ENCODE measurements around the gene TRAF5.
"Not testable (repeated sequence)": the region's sequence is repeated elsewhere in the genome, so short reads cannot be mapped to it uniquely, and the experiment has no call there.

The TRAF5 gene

DNA sequence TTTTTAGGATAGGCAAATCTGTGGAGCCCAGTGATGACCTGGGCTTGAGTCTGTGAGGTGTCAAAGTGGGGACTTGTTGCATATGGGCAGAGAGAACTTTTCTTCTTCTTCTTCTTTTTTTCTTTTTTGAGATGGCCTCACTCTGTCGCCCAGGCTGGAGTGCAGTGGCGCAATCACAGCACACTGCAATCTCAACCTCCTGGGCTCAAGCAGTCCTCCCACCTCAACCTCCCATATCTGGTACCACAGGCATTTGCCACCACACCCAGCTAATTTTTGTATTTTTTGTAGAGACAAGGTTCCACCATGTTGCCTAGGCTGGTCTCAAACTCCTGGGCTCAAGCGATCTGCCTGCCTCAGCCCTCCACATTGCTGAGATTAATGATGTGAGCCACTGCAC, 85.0 kb downstream of the TRAF5 start:
- H3K27ac ChIP-seq (ENCODE audit: low read depth, low read length) = no peak overlapping the region
- H3K4me1 ChIP-seq (ENCODE audit: control insufficient read depth in 5 of 5, insufficient read depth in 5 of 5, low read length in 5 of 5) = no peaks in the 10 kb centered on the region
- no peaks in the 10 kb centered on the region for H3K36me3 ChIP-seq (ENCODE audit: control insufficient read depth in 5 of 5, insufficient read depth in 5 of 5, low read length in 5 of 5)
- H3K4me3 ChIP-seq (ENCODE audit: low read depth in 1 of 5, low read length in 5 of 5) = no peak overlapping the region
- peaks cover 0 to 2% (median 0%) of the 10 kb centered on the region in 5 donors for H3K9me3 ChIP-seq (ENCODE audit: control insufficient read depth in 5 of 5, low read length in 5 of 5)
- no peaks in the 10 kb centered on the region for H3K27me3 ChIP-seq (ENCODE audit: control insufficient read depth in 5 of 5, insufficient read depth in 4 of 5, low read length in 5 of 5)
- H3K9ac ChIP-seq (ENCODE audit: low read length in 5 of 5) = no peak overlapping the region

DNA sequence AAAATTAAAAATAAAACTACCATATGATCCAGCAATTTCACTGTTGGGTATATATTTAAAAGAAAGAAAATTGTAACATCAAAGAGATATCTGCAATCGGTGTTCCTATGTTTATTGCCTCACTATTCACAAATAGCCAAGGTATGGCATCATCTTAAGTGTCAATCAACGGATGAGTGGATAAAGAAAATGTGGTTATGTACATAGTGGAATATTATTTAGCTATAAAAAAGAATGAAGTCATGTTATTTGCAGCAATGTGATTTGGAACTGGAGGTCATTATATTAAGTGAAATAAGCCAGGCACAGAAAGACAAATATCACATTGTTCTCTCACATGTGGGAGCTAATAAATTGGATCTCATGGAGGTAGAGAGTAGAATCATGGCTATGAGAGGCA, 89.1 kb downstream of the TRAF5 start:
- no peak overlapping the region for H3K27ac ChIP-seq (ENCODE audit: low read depth, low read length)
- no peaks in the 10 kb centered on the region for H3K36me3 ChIP-seq (ENCODE audit: control insufficient read depth in 5 of 5, insufficient read depth in 5 of 5, low read length in 5 of 5)
- H3K4me3 ChIP-seq (ENCODE audit: low read depth in 1 of 5, low read length in 5 of 5) = peak overlapping the region in 2 of 5 donors; percentile 14 to 33
- H3K27me3 ChIP-seq (ENCODE audit: control insufficient read depth in 5 of 5, insufficient read depth in 4 of 5, low read length in 5 of 5) = no peaks in the 10 kb centered on the region
- H3K4me1 ChIP-seq (ENCODE audit: control insufficient read depth in 5 of 5, insufficient read depth in 5 of 5, low read length in 5 of 5) = no peaks in the 10 kb centered on the region
- H3K9me3 ChIP-seq (ENCODE audit: control insufficient read depth in 5 of 5, low read length in 5 of 5) = no peaks in the 10 kb centered on the region
- H3K9ac ChIP-seq (ENCODE audit: low read length in 5 of 5) = peak overlapping the region in 1 of 5 donors; percentile 51

DNA sequence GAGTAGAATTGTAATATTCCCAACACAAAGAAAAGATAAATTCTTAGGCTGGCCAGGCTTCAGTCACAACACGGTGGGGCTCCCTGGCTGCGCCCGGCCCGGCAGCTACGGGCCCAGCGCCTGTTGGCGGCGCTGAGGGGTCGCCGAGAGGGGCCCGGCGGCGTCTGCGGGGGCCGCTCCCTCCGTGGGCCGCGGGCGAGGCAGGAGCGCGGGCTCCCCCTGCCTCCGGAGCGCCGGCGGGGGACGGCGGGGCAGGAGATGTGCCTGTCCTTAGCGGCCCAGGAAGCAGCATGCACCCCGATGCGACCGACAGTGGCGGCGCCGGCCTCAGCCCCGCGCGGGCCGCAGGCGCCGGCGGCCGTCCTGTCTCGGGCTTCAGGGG, 89.6 kb downstream of the TRAF5 start:
- H3K9ac ChIP-seq (ENCODE audit: low read length in 5 of 5) = peak overlapping the region in 1 of 5 donors; percentile 51
- not testable (repeated sequence) for H3K27me3 ChIP-seq (ENCODE audit: control insufficient read depth in 5 of 5, insufficient read depth in 4 of 5, low read length in 5 of 5); H3K27ac ChIP-seq (ENCODE audit: low read depth, low read length); H3K9me3 ChIP-seq (ENCODE audit: control insufficient read depth in 5 of 5, low read length in 5 of 5); H3K4me1 ChIP-seq (ENCODE audit: control insufficient read depth in 5 of 5, insufficient read depth in 5 of 5, low read length in 5 of 5); H3K36me3 ChIP-seq (ENCODE audit: control insufficient read depth in 5 of 5, insufficient read depth in 5 of 5, low read length in 5 of 5)
- peak overlapping the region in 3 of 5 donors; percentile 14 to 47 (median 33) for H3K4me3 ChIP-seq (ENCODE audit: low read depth in 1 of 5, low read length in 5 of 5)

DNA sequence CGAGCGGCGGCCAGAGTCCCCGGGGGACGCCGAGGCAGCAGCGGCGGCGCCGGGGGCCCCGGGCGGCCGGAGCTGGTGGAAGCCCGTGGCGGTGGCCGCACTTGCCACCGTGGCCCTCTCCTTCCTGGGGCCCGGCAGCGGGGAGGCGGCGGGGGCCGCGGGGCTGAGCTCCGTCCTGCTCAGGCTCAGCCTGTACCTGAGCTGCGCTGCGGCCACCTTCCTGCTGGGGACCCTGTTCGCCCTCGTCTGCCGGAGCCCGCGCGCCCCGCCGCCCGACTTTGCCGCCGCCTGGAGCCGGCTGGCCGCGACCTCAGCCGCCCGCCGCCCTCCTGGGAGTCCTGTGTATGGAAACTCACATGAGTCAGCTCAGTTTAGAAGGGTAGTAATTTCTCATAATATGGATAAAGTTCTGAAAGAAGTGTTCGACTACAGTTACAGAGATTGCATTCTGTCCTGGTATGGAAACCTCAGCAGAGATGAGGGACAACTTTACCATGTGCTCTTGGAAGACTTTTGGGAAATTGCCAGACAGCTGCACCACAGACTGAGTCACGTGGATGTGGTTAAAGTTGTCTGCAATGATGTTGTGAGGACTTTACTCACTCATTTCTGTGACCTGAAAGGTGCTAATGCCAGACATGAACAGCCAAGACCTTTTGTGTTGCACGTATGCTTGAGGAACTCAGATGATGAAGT, 90.1 kb downstream of the TRAF5 start:
- not testable (repeated sequence) for H3K9me3 ChIP-seq (ENCODE audit: control insufficient read depth in 5 of 5, low read length in 5 of 5); H3K27me3 ChIP-seq (ENCODE audit: control insufficient read depth in 5 of 5, insufficient read depth in 4 of 5, low read length in 5 of 5); H3K4me1 ChIP-seq (ENCODE audit: control insufficient read depth in 5 of 5, insufficient read depth in 5 of 5, low read length in 5 of 5); H3K36me3 ChIP-seq (ENCODE audit: control insufficient read depth in 5 of 5, insufficient read depth in 5 of 5, low read length in 5 of 5); H3K27ac ChIP-seq (ENCODE audit: low read depth, low read length)
- H3K4me3 ChIP-seq (ENCODE audit: low read depth in 1 of 5, low read length in 5 of 5) = peak overlapping the region in 3 of 5 donors; percentile 33 to 49 (median 47)
- peak overlapping the region in 1 of 5 donors; percentile 30 for H3K9ac ChIP-seq (ENCODE audit: low read length in 5 of 5)

DNA sequence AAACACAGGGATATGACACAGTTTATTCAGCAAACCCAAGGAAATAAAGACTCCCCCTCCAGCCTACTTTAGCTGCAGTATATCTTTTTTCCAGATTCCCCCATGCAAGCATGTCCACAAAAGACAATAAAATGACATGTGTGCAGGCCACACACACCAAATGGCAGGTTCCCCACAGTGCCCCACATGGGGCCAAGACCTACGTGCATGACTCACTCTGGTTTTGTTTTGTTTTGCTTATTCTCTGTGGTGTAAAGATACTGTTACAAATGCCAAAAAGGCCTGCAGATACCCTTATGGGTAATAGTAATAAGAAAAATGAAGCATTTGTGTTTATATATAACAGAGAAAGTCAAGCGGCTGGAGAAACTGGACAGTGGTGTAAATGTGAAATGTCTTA, 93.8 kb downstream of the TRAF5 start:
- Histone ChIP-seq H3K27ac (ENCODE audit: low read depth, low read length) (no peak overlapping the region), H3K4me1 (ENCODE audit: control insufficient read depth in 5 of 5, insufficient read depth in 5 of 5, low read length in 5 of 5) (no peaks in the 10 kb centered on the region), H3K9me3 (ENCODE audit: control insufficient read depth in 5 of 5, low read length in 5 of 5) (no peaks in the 10 kb centered on the region), H3K36me3 (ENCODE audit: control insufficient read depth in 5 of 5, insufficient read depth in 5 of 5, low read length in 5 of 5) (no peaks in the 10 kb centered on the region), H3K9ac (ENCODE audit: low read length in 5 of 5) (no peak overlapping the region), H3K27me3 (ENCODE audit: control insufficient read depth in 5 of 5, insufficient read depth in 4 of 5, low read length in 5 of 5) (no peaks in the 10 kb centered on the region), H3K4me3 (ENCODE audit: low read depth in 1 of 5, low read length in 5 of 5) (no peak overlapping the region)

DNA sequence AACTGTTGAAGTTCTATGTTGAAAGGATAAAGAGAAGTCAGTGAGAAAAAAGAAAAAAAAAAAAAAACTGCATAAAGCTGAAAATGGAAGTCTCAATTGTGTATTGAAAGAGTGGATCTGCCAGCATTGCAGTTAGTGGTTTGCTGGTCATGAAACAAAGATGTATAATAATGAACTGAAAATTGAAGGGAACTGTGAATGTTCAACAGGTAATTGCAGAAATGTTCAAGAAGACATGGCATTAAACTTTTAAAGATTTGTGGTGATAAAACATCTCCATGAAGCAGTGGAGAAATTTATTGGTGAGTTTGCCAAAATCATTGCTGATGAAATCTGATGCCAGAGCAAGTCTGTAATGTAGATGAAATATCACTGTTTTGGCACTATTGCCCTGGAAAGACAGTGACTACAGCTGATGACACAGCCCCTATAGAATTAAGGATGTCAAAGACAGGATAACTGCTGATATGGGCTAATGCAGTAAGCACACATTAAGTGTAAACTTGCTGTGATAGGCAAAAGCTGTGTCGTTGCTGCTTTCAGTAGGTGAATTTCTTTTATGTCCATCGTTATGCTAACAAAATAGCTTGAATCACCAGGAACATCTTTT, 94.3 kb downstream of the TRAF5 start:
- Histone ChIP-seq H3K4me3 (ENCODE audit: low read depth in 1 of 5, low read length in 5 of 5) (no peak overlapping the region), H3K27me3 (ENCODE audit: control insufficient read depth in 5 of 5, insufficient read depth in 4 of 5, low read length in 5 of 5) (no peaks in the 10 kb centered on the region), H3K36me3 (ENCODE audit: control insufficient read depth in 5 of 5, insufficient read depth in 5 of 5, low read length in 5 of 5) (no peaks in the 10 kb centered on the region), H3K9ac (ENCODE audit: low read length in 5 of 5) (no peak overlapping the region), H3K9me3 (ENCODE audit: control insufficient read depth in 5 of 5, low read length in 5 of 5) (no peaks in the 10 kb centered on the region), H3K27ac (ENCODE audit: low read depth, low read length) (no peak overlapping the region), H3K4me1 (ENCODE audit: control insufficient read depth in 5 of 5, insufficient read depth in 5 of 5, low read length in 5 of 5) (no peaks in the 10 kb centered on the region)

DNA sequence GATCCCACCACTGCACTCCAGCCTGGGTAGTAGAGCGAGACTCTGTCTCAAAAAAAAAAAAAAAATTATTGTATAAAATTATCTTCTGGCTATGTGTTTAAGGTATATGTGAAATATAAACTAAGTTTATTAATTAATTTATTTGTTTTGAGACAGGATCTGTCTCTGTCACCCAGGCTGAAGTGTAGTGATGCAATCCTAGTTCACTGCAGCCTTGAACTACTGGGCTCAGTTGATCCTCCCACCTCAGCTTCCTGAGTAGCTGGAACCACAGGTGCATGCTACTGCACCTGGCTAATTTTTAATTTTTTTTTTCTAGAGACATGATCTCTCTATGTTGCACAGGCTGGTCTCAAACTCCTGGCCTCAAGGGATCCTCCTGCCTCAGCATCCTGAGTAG, 97.4 kb downstream of the TRAF5 start:
- H3K4me1 ChIP-seq (ENCODE audit: control insufficient read depth in 5 of 5, insufficient read depth in 5 of 5, low read length in 5 of 5) = no peaks in the 10 kb centered on the region
- no peak overlapping the region for H3K27ac ChIP-seq (ENCODE audit: low read depth, low read length)
- no peaks in the 10 kb centered on the region for H3K27me3 ChIP-seq (ENCODE audit: control insufficient read depth in 5 of 5, insufficient read depth in 4 of 5, low read length in 5 of 5)
- H3K36me3 ChIP-seq (ENCODE audit: control insufficient read depth in 5 of 5, insufficient read depth in 5 of 5, low read length in 5 of 5) = no peaks in the 10 kb centered on the region
- no peak overlapping the region for H3K4me3 ChIP-seq (ENCODE audit: low read depth in 1 of 5, low read length in 5 of 5)
- H3K9me3 ChIP-seq (ENCODE audit: control insufficient read depth in 5 of 5, low read length in 5 of 5) = no peaks in the 10 kb centered on the region
- no peak overlapping the region for H3K9ac ChIP-seq (ENCODE audit: low read length in 5 of 5)

All from subcutaneous abdominal adipose tissue (tissue), 5 donors.